NCI-H748 (cell line): ENCODE results near the gene NR1I3.
A peak's percentile ranks its signal among the peaks of the same experiment; 100 is the strongest.

Experiments
- DNase-seq: peaks from one replicate; lab custom pipeline; 2025; ENCODE audit not compliant: unreplicated experiment; lab: John Stamatoyannopoulos, UW

Gene NR1I3

DNA sequence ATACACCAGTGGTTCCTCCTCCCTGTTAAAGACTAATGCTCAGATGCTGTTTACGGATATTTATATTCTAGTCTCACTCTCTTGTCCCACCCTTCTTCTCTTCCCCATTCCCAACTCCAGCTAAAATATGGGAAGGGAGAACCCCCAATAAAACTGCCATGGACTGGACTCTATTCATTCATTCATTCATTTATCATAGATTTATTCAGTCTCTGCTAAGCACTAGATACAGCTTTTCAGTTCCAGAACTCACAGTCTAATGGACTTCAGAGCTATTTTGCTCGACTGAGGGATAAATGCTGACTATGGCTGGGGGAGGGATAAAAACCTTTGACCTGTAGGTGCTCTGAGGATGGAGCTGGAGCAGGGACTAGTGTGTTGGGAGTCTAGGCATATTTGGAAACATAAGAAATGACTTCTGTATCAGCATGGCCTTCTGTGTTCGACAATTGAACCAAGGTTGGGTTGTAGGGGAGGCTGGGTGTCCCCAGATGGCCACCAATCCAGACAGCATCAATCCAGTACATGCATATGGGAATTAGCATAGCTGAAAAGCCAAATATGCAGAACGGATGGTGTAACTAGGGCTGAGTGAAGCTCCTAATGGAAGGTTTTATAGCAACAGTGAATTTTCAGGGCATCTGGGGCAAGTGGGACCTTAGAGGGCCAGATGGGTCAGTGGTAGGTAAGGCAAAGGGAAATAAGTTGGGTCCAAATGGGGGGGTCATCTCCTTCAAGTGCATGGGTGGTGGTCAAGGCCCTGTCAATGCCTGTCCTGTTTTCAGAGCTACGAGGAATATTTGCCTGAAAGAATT is 18.7 kb downstream of the NR1I3 start:
- DNase-seq: no peak

DNA sequence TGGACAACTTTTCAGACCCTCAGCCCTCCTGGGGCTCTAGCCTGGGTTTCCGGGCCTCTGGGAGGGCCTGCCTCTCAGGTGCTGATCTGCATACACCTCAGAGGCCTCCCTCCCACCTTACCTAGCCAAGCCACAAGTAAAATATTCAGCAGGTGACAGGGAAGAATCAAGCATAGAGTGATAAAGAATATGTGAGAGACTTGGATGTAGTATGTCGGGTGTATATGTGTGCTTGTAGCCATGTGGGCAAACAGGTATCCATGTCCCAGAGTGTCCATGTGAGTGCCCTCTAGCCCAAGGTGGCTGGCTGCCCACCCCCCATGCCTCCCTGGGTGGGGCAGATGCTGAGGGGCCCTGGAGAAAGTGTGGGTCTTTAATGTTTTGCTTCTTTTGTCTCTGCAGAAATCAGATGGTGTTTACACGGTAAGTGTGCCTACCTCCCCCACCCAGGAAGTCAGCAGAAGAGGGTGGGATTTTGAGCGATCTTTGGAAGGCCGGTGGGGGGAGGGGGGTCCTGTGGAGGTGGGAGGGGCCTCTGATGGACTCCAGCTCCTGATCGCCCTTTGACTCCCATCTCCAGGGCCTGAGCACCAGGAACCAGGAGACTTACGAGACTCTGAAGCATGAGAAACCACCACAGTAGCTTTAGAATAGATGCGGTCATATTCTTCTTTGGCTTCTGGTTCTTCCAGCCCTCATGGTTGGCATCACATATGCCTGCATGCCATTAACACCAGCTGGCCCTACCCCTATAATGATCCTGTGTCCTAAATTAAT is 19.5 kb downstream of the NR1I3 start:
- DNase-seq: no peak

DNA sequence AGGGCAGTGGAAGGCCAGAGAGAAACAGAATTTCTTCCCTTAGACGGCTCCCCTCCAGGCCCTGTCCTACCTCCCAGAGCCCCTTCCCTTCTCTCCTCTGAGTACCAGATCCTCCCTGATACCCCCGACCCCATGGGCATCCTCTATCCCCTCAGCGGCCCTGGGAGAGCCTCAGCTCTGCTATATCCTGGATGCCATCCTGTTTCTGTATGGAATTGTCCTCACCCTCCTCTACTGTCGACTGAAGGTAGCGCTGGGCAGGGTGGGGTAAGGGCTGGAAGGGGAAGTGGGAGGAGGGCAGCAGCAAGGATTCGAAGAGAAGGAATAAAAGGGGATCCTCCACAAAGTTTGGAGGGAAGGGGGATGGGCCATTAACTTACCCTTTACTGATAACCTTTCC is 20.2 kb downstream of the NR1I3 start:
- no peak for DNase-seq

DNA sequence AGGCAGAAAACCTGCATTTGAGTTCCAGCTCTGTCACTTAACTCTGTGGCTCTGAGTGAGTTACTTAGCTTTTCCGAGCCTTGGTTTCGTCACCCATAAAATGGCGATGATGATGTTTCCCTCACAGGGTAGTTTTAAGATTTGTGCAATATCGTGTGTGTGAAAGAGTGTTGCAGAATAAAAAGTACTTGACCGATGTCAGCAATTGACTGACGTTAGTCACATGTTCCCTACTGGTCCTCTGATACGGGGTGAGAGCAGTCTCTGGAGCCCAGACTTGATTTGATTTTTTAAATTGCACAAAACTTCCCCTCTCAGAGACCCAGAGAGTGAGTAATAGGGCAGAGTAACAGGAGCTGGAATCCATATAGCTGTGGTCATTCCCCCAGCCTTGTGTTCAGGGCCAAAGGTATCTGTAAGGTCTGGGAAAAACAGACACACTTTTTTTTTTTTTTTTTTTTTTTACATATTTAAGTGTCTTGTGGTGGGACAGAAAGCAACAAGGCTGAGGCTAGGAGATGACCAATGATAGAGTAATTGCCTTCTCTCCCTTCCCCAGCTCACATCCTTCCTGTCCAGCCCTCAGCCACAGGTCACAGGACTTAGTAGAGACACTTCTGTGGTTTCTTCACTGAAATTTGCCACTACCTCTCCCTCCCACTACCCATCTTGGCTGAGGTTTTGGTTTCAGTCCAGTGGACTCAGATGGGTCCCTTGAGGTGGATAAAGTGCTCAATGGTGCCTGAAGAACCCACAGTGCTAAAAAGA is 20.9 kb downstream of the NR1I3 start:
- no peak for DNase-seq

DNA sequence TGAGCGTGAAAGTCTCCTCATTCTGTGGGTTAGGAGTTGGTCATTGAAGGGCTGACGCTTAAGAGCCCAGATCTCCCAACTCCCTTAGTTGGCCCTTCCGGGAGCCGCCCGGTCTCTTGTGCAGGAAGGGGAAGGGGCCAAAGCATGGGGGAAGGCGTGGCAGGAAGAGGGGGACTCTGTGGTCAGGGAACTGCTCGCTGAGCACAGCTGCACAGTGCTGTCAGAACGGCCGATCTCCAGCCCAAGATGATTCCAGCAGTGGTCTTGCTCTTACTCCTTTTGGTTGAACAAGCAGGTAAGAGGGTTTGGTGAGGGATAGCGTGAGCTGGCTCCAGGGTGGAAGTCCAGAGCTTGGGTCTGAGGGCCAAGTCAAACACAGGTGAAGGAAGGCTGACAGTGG is 22.9 kb downstream of the NR1I3 start, which contains the start of gene FCER1G:
FCER1G (plus strand) TSS at position 220 of the 400 bp plus-strand sequence; CDS start at position 247, 27 bp downstream.
- no peak for DNase-seq

DNA sequence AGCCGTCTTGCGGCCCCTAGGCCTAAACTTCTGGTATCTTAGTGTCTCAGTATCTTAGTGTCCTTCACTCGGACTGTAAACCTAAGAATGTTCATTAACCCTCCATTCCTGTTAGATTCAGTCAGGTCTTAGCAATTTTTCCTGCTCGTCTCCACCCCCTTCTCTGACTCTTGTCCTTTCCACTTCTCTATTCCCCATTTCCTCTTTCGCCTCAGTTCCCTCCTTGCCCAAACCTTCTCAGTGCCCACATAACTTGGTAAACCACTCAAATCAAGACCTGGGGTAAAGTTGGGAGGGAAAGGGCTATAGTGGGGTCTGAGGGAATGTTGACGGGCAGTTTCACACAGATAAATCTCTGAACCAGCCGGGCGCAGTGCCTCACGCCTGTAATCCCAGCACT is 23.6 kb downstream of the NR1I3 start:
- DNase-seq: no peak

DNA sequence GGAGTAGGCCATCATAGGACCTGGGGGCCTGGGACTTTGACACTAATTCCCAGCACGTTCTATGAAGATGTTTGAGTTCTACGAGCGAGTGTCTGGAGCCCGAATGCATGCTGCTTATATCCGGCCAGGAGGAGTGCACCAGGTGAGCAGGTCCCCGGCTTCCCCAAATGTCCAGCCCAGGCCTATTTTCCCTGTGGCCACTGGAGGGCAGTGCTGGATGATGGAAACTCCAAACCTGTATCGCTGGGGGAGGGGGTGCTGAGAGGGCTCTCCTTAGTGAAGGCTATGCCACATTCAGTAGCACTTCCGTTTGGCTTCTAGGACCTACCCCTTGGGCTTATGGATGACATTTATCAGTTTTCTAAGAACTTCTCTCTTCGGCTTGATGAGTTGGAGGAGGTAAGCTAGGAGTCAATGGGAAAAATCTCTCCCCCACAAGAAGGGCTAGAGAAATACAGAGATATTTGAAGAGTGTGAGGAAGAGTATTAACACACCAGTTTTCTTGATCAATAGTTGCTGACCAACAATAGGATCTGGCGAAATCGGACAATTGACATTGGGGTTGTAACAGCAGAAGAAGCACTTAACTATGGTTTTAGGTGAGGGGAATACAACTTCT is 28.1 kb downstream of the NR1I3 start:
- peak; percentile 75 for DNase-seq

DNA sequence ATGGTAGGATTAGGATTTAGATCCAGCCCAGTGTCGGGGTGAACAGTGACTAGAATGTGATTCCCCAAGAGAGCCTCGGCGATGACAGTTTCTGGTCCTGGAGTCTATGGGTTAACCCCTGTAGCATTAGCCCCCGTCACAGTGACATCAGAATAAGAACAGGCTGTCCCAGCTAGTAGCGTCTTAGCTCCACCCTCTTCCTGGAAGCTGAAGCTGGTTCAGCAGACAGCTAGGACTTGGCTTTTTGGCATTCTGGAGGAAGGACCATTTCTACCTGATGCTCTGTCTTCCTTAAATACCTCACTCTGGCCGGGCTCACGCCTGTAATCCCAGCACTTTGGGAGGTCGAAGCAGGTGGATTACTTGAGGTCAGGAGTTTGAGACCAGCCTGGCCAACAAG is 30.8 kb downstream of the NR1I3 start:
- no peak for DNase-seq

DNA sequence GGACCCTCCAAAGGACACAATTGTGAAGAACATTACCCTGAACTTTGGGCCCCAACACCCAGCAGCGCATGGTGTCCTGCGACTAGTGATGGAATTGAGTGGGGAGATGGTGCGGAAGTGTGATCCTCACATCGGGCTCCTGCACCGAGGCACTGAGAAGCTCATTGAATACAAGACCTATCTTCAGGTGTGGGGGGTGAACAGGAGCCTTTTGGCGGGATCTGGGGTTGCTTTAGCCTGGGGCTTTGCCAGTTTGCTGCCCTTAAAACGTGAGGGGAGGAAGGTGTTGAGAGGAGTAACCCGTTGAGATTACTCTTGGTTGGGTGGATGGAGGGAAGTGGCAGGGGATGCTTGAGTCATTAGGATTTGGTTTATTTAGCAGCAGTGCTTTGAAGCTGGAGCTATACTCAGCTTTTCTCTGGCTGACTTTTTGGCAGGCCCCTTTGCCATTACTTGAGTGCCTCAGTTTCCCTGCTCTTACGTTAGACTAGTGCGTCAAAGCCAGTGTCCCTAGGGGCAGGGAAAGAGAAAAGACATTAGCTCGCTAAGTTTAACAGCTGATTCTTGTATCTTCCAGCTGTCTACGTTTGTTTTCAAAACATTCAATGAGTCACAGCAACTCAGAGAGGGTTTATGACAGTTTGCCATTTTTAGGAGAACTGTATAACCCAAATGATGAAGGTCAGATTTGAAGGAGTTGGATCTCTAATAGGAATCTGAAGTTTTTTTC is 31.4 kb downstream of the NR1I3 start:
- no peak for DNase-seq

DNA sequence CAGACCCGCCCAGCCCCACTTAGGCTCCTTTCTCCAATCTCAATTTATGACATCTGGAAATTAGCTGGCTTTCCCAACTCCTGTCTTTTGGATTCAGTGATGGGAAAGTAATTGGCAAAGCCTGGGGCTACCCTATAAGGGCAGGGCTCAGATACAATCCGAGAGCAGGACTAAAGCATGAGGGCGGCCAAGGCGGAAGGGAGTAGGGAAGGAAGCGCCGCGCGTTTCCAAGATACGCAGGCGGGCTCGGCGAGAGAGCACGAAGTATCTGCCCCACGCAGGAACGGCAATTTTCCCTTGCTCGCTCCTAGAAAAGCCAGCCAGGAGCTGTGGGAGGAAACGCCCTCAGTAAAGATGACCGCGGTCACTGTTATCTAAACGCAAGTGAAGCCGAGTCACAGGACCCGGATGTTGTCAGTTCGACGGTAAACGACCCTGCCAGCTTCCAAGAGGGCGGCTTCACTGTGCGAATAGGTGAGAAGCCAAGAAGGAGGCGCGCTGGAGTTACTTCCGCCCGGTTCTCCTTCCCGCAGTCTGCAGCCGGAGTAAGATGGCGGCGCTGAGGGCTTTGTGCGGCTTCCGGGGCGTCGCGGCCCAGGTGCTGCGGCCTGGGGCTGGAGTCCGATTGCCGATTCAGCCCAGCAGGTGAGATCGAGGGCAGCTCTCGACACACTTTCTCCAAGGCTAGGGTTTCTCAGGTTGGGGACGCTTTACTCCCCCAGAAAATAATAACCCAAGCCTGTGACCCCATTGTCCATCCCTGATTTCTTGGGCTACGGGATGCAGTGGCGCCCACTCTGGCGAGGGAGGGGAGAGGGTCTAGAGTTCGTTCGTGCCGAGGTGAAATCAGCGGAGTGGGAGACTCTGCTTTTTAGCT is 35.9 kb downstream of the NR1I3 start, which contains the start of gene NDUFS2:
NDUFS2 (plus strand) TSS at position 532 of the 877 bp plus-strand sequence; CDS start at position 551, 19 bp downstream.
- peak; percentile 99 for DNase-seq

DNA sequence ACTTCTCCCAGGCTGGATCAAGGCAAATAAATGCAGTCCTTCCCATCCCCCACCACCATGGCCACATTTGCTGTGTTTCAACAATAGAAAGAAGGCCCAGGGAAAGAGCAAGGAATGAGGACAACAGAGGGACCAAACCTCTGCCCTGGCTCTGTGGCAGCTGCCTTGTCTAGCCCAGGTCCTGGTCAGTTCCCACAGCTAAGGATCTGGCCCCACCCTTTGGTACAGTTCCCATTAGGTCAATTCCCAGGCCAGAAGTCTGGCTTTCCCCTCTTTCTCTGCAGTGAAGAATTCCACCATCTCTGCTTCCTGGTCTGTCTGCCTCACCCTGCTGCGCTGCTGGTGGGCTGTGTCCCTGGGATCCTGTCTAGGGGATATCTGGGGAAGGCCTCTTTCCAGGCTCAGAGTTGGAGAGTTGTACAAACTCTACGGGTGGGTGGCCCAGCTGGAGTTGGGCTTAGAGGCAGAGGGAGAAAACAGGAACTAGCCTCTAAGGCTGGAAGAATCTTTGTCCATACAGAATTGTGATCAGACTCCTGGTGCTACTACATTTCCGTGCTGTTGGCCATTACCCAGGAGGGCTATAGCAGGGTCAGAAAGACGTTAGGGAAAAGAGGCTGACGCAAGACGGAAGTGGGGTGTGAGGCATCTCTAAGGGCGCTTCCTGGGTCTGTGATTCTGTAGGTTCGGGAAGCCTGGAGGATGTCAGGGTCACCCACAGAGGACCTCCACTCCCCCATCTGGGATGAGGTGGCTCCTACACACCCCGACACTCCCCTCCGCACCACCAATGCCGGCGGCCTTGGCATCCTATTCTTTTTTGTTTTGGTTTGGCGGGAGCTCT is 36.8 kb downstream of the NR1I3 start:
- DNase-seq: no peak

DNA sequence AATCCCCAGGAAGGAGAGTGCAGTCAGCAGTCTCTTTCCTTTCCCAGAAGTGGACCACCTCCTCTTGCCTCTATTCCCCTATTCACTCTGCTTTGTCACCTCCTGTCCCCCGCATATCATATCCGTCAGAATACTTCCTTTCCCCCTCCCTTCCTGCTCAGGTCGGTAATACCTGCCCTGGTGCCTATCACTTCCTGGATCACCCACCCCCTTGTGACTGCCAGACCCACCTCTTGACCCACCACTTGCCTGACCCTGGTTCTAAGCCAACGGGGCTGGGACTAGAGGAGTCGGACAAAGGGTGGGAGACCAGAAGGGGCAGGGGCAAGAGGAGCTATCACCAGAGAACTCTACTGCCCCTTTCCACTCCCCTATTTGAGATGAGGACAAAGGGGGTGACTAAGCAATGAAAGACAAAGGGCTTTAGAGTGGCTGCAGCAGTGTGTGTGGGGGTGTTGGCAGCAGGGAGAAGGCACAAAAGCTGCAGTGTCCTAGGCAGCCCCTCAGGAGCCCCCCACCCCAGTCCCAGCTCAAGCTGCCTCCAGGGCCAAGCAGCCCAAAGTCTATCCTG is 37.5 kb downstream of the NR1I3 start:
- no peak for DNase-seq

DNA sequence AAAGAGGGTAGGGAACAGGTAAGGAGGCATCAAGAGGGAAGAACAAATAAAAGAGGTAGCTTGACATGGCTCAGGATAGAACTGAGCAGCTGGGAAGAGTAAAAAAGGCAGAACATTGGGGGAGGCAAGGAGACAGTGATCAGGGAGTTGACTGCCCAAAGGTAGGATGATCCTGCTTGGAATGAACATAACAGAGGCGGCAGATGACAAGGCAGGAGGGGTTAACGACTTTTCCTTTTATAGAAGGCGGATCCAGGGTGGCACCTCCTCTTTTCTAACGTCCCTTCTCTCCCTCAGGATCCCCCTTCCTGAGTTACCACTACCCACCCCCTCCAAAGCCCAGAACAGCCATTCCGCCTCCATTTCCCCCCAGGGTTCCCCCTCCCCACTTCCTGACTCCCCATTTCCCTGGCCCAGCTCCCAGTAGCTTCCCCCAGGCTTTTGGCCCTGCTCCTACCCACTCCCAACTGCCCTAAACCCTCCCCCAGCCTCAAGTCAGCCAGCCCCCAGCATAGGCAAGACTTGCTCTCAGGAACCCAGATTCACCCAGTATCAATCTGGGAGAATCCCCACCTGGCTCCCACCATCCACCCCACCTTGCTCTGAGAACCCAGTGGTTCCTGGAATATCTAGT is 38.4 kb downstream of the NR1I3 start:
- DNase-seq: no peak

DNA sequence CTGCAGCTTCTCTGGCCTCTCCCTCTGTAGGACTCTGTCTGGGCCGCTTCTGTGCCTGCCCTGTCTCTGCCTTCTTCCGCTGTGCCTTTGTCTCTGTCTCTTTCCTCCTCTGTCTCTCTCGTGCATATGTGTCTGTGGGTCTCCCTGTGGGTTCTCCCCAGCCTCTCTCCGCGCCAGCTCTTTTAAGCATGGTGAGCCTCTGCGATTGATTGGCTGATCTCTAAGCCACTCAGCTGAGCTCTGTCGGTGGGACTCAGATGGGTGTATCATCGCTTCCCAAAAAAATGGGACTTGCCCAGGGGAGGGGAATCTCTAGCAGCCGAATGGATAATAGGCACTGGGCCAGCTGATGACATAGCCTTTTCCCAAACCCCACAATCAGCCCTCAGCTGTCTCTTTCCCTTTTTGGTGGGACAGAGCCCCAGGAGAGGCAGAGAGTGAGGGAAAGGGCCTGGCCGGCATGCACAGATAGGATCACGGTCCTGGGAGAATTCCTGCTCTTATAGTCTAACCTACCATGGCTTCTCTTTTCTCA is 39.0 kb downstream of the NR1I3 start, which contains the start of gene ADAMTS4:
ADAMTS4 (minus strand) TSS at position 158 of the 535 bp plus-strand sequence. CDS start 427 bp downstream, outside the sequence.
- no peak for DNase-seq

DNA sequence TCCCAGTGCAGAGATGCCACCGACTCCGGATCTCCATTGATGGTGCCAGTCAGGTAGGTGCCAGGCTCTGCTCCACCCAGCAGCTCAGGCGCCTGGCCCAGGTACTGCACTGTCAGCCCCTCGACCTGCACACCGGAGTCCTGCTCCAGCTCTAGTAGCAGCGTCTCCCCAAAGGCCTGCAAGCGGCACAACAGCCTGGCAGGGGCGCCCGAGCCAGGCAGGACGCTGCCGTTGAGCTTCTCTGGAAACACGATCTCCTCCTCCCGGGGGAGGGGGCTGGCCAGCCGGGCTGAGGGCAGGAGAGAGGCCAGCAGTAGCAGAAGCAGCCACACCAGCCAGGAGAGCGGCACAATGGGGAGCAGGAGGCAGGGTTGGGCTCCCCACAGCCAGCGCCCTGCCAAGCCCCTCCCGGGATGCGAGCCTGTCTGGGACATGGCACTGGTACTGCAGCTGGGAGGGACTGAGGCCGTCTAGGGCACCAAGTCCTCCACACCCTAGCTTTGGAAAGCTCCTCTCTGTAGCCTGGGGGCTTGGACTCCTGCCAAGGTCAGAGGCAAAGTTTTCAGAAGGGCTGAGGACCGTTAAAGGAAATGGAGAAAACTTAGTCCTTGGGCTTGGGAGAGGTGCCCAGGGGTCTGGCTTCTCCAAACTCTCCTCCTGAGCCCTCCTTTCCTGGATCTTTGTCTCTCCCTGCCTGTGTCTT is 39.7 kb downstream of the NR1I3 start:
- DNase-seq: peak; percentile 13

DNA sequence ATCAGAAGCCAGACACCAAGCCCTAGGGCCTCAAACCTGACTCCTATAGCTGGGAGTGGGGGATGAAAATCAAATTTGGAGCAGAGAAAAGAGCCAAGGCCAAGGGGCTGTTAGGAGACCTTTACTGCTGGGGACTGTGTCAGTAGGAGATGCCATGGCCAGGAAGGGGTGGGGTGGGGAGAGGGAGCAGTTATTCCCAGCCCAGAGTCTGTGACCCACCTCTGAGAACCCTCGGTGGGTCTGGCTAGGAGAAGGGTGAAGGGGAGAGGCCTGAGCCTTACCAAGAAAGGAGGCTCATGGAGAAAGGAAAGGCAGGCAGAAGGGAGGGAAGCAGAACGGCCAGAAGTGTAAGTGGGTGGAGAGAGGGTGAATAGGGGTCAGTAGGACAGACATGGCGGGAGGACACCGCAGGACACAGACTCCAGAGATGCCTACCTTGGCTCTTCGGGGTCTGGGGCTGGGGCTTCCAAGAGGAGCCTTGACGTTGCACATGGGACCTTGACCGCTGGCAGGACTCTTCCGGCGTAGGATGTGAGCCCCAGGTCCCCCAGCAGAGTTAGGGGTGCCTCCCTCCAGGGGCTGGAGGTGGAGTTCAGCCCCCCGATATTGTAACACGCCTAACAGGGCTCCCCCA is 40.3 kb downstream of the NR1I3 start:
- no peak for DNase-seq
